Type B pancreatic cell (in vitro differentiated cells): ENCODE results near the gene DNAJB7. TPM values are rescaled to one million over a fixed set of nuclear protein-coding genes. Genes with fewer than 3 reads are reported as not detected.
"Not testable (repeated sequence)": the region's sequence is repeated elsewhere in the genome, so short reads cannot be mapped to it uniquely, and the experiment has no call there.

Experiments used
- DNase-seq: peaks from one replicate; pipeline ENCODE4 v3.0.0; 2021; ENCODE audit warnings: mixed read lengths; ENCODE audit not compliant: unreplicated experiment; ENCODE audit errors: extremely low spot score
- H3K27ac Mint-ChIP-seq: 2 replicates; pipeline ENCODE4 v1.8.0; 2021; ENCODE audit warnings: mild to moderate bottlenecking, mixed read lengths
- H3K27me3 Mint-ChIP-seq: 2 replicates; pipeline ENCODE4 v1.8.0; 2021; ENCODE audit warnings: mixed read lengths
- H3K36me3 Mint-ChIP-seq: 2 replicates; pipeline ENCODE4 v1.8.0; 2021; ENCODE audit warnings: mixed read lengths
- H3K4me1 Mint-ChIP-seq: one replicate; pipeline ENCODE4 v1.8.0; 2021; ENCODE audit warnings: mixed read lengths; ENCODE audit not compliant: unreplicated experiment
- H3K4me3 Mint-ChIP-seq: 2 replicates; pipeline ENCODE4 v1.8.0; 2021; ENCODE audit warnings: mild to moderate bottlenecking, mixed read lengths
- H3K9me3 Mint-ChIP-seq: 2 replicates; pipeline ENCODE4 v1.8.0; 2021; ENCODE audit warnings: mixed read lengths
- CTCF ChIP-seq: fragments of 200-600 bp; sonication (generic); conservative IDR thresholded peaks from 2 replicates; pipeline ENCODE4 v1.5.0; 2021; ENCODE audit warnings: antibody characterized with exemption, mild to moderate bottlenecking
- total RNA-seq: library from RNA; stranded (reverse); gene quantifications from 2 replicates; pipeline ENCODE4 v1.2.1, GENCODE V29; 2021; ENCODE audit warnings: low replicate concordance

Gene DNAJB7
- total RNA-seq, 1 donor from 2014 or later, result not detected

DNA sequence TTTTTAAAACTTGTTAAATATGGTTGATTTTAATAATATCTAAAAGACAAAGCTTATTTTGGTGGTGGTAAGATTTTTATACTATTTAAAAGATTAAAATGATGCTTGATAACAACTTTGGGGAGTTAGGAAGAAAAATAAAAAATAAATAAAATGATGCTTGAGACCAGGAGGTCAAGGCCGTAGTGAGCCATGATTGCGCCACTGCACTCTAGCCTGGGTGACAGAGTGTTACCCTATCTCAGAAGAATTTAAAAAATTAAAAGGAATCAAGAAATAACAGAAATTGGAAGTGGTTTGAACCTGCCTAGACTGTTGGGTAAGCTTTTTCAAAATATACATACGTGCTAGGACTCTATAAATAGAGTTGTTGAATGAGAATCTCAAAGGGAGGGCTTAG, 12.1 kb upstream of the DNAJB7 start:
- TF ChIP-seq CTCF, result no peak
- no peak overlapping the region for H3K27ac Mint-ChIP-seq
- H3K9me3 Mint-ChIP-seq, result no peaks in the 10 kb centered on the region
- DNase-seq, result no peak
- H3K4me3 Mint-ChIP-seq, result no peak overlapping the region
- H3K4me1 Mint-ChIP-seq, result no peaks in the 10 kb centered on the region
- peaks cover 5% of the 10 kb centered on the region for H3K36me3 Mint-ChIP-seq
- no peaks in the 10 kb centered on the region for H3K27me3 Mint-ChIP-seq

DNA sequence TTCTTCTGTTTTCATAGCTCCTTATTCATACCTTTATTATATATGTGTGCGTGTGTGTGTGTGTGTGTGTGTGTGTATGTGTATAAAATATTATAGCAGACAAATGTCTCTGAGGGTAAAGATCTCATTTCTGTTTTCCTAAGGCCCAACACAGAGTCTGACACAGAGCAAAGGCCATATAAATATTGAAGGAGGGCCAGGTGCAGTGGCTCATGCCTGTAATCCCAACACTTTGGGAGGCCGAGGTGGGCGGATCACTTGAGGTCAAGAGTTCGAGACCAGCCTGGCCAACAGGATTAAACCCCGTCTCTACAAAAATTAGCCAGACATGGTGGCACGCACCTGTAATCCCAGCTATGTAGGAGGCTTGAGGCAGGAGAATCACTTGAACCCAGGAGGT, 6.5 kb upstream of the DNAJB7 start:
- not testable (repeated sequence) for DNase-seq, H3K36me3 Mint-ChIP-seq, H3K27ac Mint-ChIP-seq, H3K4me1 Mint-ChIP-seq, H3K9me3 Mint-ChIP-seq, H3K27me3 Mint-ChIP-seq, H3K4me3 Mint-ChIP-seq

DNA sequence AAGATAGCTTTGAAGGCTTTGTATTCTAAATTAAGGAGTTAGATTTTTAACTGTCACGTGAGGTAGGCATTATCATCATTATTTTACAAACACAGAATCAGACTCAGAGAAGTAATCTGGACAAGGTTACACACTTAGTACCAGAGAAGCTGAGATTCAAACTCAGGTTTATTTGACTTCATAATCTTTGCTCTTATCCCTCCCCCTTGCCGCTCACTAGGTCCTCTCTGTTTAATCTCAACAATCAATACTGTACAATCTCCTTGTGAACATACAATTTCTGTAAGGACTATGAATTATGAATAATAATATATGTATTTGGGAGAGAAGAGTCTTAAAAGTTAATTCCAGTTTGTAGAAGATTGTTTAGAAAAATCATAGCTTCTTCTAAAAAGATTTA, 5.2 kb upstream of the DNAJB7 start:
- no peaks in the 10 kb centered on the region for H3K27me3 Mint-ChIP-seq
- H3K36me3 Mint-ChIP-seq, result peaks cover 5% of the 10 kb centered on the region
- no peak overlapping the region for H3K27ac Mint-ChIP-seq
- H3K4me1 Mint-ChIP-seq, result no peaks in the 10 kb centered on the region
- DNase-seq, result no peak
- no peak for TF ChIP-seq CTCF
- no peaks in the 10 kb centered on the region for H3K9me3 Mint-ChIP-seq
- no peak overlapping the region for H3K4me3 Mint-ChIP-seq

- H3K4me3 Mint-ChIP-seq, result no peak overlapping the region
- peaks cover 6% of the 10 kb centered on the region for H3K4me1 Mint-ChIP-seq
- H3K27ac Mint-ChIP-seq, result no peak overlapping the region
- no peak for TF ChIP-seq CTCF
- H3K27me3 Mint-ChIP-seq, result no peaks in the 10 kb centered on the region
- no peak for DNase-seq
- H3K9me3 Mint-ChIP-seq, result no peaks in the 10 kb centered on the region
- peaks cover 9% of the 10 kb centered on the region for H3K36me3 Mint-ChIP-seq
These were observed 624 bp upstream of the DNAJB7 start for GRCh38 chr22:40862537-40862936.

- Mint-ChIP-seq H3K27me3 (no peaks in the 10 kb centered on the region), H3K27ac (peak overlapping the region; percentile 100), H3K4me3 (peak overlapping the region; percentile 99), H3K4me1 (peaks cover 31% of the 10 kb centered on the region), H3K36me3 (peaks cover 9% of the 10 kb centered on the region), H3K9me3 (no peaks in the 10 kb centered on the region)
- no peak for DNase-seq
- TF ChIP-seq CTCF, result no peak
These were observed 4.5 kb downstream of the DNAJB7 start for GRCh38 chr22:40857309-40857855.

GRCh38 chr22:40856513-40857308, 5.2 kb downstream of the DNAJB7 start, which contains the start of the genes ST13 and XPNPEP3:
TSS of gene ST13 (minus strand) at chr22:40856639. CDS start at chr22:40856540, 99 bp downstream.
TSS of gene XPNPEP3 (plus strand) at chr22:40857148. CDS start at chr22:40857182, 34 bp downstream.
- Mint-ChIP-seq H3K27ac (peak within 1 kb of the TSS; percentile 100), H3K9me3 (no peaks in the 10 kb centered on the region), H3K4me1 (peaks cover 35% of the 10 kb centered on the region), H3K27me3 (no peaks in the 10 kb centered on the region), H3K36me3 (peaks cover 9% of the 10 kb centered on the region), H3K4me3 (peak within 1 kb of the TSS; percentile 99)
- peak; percentile 23 for TF ChIP-seq CTCF
- DNase-seq, result peak; percentile 97
